ENCODE results near the gene GGA3.
"Not testable (repeated sequence)": the region's sequence is repeated elsewhere in the genome, so short reads cannot be mapped to it uniquely, and the experiment has no call there.

Gene GGA3

GRCh38 chr17:75295201-75296158 is 34.1 kb upstream of the GGA3 start:
- TF ChIP-seq ZFX (IDR thresholded peaks at IDR 0.05; ENCODE audit: borderline replicate concordance): no peak
- TF ChIP-seq, protein P1, sequence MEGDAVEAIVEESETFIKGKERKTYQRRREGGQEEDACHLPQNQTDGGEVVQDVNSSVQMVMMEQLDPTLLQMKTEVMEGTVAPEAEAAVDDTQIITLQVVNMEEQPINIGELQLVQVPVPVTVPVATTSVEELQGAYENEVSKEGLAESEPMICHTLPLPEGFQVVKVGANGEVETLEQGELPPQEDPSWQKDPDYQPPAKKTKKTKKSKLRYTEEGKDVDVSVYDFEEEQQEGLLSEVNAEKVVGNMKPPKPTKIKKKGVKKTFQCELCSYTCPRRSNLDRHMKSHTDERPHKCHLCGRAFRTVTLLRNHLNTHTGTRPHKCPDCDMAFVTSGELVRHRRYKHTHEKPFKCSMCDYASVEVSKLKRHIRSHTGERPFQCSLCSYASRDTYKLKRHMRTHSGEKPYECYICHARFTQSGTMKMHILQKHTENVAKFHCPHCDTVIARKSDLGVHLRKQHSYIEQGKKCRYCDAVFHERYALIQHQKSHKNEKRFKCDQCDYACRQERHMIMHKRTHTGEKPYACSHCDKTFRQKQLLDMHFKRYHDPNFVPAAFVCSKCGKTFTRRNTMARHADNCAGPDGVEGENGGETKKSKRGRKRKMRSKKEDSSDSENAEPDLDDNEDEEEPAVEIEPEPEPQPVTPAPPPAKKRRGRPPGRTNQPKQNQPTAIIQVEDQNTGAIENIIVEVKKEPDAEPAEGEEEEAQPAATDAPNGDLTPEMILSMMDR (IDR thresholded peaks at IDR 0.05): no peak
- no peak overlapping the region for H3K27ac ChIP-seq

- not testable (repeated sequence) for H3K27ac ChIP-seq
Observed at GRCh38 chr17:75292810-75293448, 31.5 kb upstream of the GGA3 start.

DNA sequence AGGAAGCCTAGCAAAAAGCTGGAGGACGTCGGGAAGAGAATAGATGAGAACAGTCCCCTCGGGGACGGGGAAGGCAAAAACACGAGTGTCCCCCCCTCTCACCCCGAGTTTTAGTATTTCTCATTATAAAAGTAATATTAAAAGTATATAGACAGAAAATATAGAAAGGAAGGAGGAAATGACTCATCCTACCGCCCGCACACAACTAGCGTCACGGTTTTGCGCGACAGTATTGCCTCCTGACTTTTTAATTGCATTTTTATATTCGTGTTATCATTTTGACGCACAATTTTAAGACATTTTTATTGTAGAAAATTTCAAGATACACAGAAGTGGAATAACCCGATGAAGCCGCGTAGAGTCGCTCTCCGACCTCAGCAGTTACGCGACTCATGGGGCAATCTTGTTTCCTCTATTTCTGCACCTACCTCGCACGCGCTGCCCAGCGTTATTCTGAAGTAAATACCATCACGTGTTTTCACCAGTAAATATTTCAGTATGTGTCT is 28.5 kb upstream of the GGA3 start:
- TF ChIP-seq ZFX (IDR thresholded peaks at IDR 0.05; ENCODE audit: borderline replicate concordance): no peak
- TF ChIP-seq, protein P1 (IDR thresholded peaks at IDR 0.05): peak; percentile 37; the same call in 1 of the 2 replicates

DNA sequence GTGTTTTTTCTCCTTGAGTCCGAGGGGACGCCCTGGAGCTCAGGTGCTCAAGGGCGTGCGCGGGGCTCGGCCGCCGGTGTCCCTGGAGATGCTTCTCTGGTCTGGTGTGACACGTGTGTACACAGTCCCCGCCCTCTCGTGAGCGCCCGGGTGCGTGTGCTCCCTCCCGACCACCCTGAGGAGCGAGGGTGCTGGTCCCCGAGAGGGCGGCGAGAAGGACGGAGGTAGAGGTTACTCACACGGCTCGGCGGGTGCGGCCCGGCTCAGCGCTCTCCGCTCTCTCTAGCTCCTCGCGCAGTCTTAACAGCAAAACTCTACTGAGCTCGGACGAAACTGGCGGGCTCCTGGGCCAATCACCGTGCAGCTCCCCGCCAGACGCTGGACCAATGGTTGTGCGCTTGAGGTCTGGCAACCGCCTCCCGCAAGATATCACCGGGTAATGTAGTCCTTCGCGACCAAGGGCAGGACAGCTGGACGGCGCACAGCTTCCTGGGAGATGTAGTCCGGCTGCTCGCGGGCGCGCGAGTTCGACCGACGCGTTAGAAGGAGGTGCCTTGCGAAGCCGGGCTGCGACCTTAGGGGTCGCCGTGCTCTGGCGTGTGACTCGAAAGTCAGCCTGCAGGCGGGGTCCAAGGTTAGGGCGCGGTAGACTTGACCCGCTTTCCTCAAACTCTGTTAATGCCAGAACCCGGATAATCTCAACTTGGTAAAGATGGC is 27.9 kb upstream of the GGA3 start, which contains the start of gene SLC25A19:
SLC25A19 (minus strand) TSS at position 319 of the 717 bp plus-strand sequence. CDS start 2,669 bp downstream, outside the sequence.
- H3K27ac ChIP-seq: peak within 1 kb of the TSS; percentile 75

More for the DNA sequence above, 28.5 kb upstream of the GGA3 start:
- peak overlapping the region; percentile 75 for H3K27ac ChIP-seq

DNA sequence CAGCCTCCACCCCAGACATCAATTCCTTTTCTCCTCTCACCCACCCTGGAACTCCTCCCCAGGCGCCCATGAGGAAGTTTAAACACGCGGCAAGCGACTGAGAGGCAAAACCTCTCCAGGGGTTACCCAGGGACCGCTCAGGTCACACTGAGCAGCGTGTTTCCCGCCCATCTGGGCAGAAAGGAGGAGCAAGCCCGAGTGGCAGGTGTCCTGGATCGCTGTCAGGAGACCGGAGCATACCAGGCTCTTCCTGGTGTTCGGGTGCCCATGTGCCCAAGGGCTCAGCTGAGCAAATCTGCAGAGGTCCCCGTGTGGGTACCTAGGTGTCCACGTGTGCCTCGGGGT is 27.3 kb upstream of the GGA3 start:
- no peak for TF ChIP-seq ZFX (IDR thresholded peaks at IDR 0.05; ENCODE audit: borderline replicate concordance)
- peak overlapping the region; percentile 75 for H3K27ac ChIP-seq

More for the DNA sequence above, 27.9 kb upstream of the GGA3 start, which contains the start of gene SLC25A19:
- TF ChIP-seq, protein P1 (IDR thresholded peaks at IDR 0.05): no peak
- TF ChIP-seq ZFX (IDR thresholded peaks at IDR 0.05; ENCODE audit: borderline replicate concordance): no peak

GRCh38 chr17:75288359-75288758 is 27.0 kb upstream of the GGA3 start:
- TF ChIP-seq, protein P1 (IDR thresholded peaks at IDR 0.05): no peak
- no peak for TF ChIP-seq ZFX (IDR thresholded peaks at IDR 0.05; ENCODE audit: borderline replicate concordance)
- H3K27ac ChIP-seq: peak overlapping the region; percentile 75

DNA sequence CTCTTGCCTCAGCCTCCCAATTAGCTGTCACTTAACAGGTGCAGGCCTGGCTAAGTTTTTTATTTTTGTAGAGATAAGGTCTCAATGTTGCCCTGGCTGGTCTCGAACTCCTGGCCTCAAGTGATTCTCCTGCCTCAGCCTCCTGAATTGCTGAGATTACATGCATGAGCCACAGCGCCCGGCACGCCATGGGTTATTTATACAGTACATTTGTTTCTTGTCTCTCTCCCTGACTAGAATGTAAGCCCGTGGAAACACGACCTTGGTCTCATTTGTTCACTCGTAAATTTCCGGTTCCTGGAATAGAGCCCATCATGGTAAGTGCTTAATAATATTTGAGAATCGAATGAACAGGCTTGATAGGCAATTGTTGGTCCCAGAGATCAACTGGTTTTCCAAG is 25.8 kb upstream of the GGA3 start:
- TF ChIP-seq, protein P1 (IDR thresholded peaks at IDR 0.05): no peak
- no peak for TF ChIP-seq ZFX (IDR thresholded peaks at IDR 0.05; ENCODE audit: borderline replicate concordance)
- no peak overlapping the region for H3K27ac ChIP-seq
